ENCODE measurements around the gene IPO8. TPM values are rescaled to one million over a fixed set of nuclear protein-coding genes. Genes with fewer than 3 reads are reported as not detected.

The IPO8 gene
- total RNA-seq, result 21.3 and 23.2 TPM in 2 replicates

DNA sequence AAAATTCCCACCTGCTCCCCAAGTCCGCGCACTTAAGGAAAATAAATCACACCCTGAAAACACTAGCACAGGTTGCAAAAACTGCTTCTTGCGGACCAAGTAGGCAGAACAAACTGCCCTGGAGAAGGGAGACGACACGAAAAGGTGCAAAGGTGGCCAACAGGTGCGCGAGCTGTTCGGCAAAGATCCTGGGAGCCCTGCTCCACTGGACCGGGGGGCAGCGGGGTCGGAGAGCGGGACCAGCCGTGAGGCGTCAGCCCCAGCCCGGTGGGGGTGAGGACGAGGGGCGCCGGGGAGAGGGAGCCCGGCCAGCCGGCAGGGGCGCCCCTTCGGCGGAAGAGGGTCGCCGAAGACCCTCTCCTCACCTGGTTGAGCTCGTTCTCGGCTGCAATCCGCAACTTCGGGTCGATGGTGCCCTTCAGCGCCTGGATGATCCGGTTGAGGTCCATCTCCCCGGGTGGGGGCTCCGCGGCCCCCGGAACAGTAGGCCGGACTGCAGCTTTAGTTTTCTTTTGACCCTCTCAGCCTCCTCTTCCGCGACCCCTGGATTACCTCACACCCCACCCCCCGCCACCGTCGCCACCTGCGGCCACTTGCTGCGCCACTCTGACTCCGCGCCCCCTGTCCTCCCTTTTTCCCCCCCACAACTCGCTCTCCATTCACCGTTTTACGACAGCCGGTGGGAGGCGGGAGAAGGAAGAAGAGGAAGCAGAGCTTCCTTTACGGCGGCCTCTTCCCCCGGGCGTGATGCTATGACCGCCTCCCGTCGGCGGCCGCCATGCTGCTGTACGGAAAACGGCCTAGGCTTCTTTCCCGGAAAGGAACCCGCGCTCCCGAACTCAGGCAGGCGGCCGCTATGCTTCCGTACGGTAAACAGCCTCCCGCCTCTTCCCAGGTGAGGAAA, at the start of gene IPO8:
Gene IPO8 (minus strand): TSS at position 671 of the 904 bp plus-strand sequence. CDS start 222 bp downstream, at position 449.

Other genes starting within 250 kb of the IPO8 start
- 25.0 and 26.9 TPM in 2 replicates for gene CAPRIN2, start 59.1 kb upstream of the IPO8 start, total RNA-seq
- 0.36 and 1.3 TPM in 2 replicates for gene TSPAN11, start 230.9 kb upstream of the IPO8 start, total RNA-seq

Data from hair follicle dermal papilla cell (primary cell).